Heart left ventricle (tissue), 13 donors: ENCODE measurements around the gene PLA2G12B.

Experiments
- POLR2A ChIP-seq, 2 donors: fragments of 450-650 bp; IDR thresholded peaks; one replicate each; pipeline ENCODE4 v1.6.1; 2017; ENCODE audit warnings: antibody characterized with exemption in 2 of 2, mild to moderate bottlenecking in 2 of 2, moderate library complexity in 2 of 2
- TF ChIP-seq, protein P1 (sequence below), 12 donors: fragments of 200-600 bp; sonication (generic) in 4 of 12; IDR thresholded peaks; one replicate each; pipeline versions ENCODE4 v1.5.0 to v1.8.0; 2018 to 2022; ENCODE audit warnings: antibody characterized with exemption in 12 of 12, mild to moderate bottlenecking in 5 of 12
- donor health status: ischemic (EF 13 %, LVEDD 7.1; RV severe dilation, severe dysfunction).
- donor health status: DM: no; HTN: yes; CAD: no.
- donor health status: DM: no; HTN: no; CAD: no.
- donor health status: ischemic (EF 25% LVEDD 6.9; RV normal size, moderate dysfunction).
- donor health status: ischemic (EF 25% LVEDD 5.7; RV mildly dilated, moderate dysfunction).
- donor health status: ischemic (EF 35%, LVEDD 5.7; RV mildly dilated, moderate dysfunction).
- donor health status: nonischemic (EF 11% LVEDD 7.7; RV severe dilation, severe dysfunction).
- donor health status: DM: yes; HTN: yes; CAD: no.
- donor health status: PGD.
- donor health status: ischemic (EF 29% LVEDD 5.4; RV normal size, mild dysfunction).
- donor health status: nonischemic (EF 23%, LVEDD 6.1; RV moderate dilation, normal function).

DNA sequence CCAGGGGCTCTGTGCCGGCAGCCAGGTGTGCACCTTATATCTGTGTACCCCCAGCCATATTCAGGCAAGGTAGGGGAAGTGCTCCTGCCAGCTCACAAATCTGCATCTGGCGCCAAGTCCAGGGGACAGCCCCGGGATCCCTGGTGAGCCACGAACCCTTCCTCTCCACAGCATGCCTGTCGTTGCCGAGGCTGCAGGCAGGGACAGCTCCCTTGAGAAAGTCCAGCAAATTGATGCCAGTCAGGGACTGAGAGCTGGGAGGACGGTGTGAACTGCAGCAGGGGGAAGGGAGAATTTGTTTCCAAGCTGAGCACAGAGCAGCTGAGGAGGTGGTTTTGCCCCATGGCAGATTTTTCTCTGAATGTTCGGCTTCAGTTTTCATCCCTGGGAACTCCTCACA lies 919 bp downstream of the PLA2G12B start:
- TF ChIP-seq, protein P1, sequence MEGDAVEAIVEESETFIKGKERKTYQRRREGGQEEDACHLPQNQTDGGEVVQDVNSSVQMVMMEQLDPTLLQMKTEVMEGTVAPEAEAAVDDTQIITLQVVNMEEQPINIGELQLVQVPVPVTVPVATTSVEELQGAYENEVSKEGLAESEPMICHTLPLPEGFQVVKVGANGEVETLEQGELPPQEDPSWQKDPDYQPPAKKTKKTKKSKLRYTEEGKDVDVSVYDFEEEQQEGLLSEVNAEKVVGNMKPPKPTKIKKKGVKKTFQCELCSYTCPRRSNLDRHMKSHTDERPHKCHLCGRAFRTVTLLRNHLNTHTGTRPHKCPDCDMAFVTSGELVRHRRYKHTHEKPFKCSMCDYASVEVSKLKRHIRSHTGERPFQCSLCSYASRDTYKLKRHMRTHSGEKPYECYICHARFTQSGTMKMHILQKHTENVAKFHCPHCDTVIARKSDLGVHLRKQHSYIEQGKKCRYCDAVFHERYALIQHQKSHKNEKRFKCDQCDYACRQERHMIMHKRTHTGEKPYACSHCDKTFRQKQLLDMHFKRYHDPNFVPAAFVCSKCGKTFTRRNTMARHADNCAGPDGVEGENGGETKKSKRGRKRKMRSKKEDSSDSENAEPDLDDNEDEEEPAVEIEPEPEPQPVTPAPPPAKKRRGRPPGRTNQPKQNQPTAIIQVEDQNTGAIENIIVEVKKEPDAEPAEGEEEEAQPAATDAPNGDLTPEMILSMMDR (IDR thresholded peaks at IDR 0.05), result no peak
- TF ChIP-seq POLR2A (IDR thresholded peaks at IDR 0.05), result no peak
